PC-9 (cell line): Measurements from ENCODE around the gene MINDY4. TPM values are rescaled to one million over a fixed set of nuclear protein-coding genes. Genes with fewer than 3 reads are reported as not detected.

Experiments used
- BruUV-seq: library from RNA; stranded (reverse); fragments of 400-500 nt; replicated peaks from 2 replicates; lab custom pipeline; 2021; lab: Mats Ljungman, UMichigan
- CTCF ChIA-PET: fragments of 300-600 bp; sonication (Branson Sonifier 250); formaldehyde crosslinking; loops from one replicate; lab custom pipeline; 2022; ENCODE audit warnings: antibody characterized with exemption; lab: Charles Lee
- POLR2A ChIA-PET: fragments of 300-600 bp; sonication (Branson Sonifier 250); formaldehyde crosslinking; loops from one replicate; lab custom pipeline; 2022; ENCODE audit warnings: antibody characterized with exemption; ENCODE audit not compliant: unreplicated experiment; lab: Charles Lee
- DNase-seq, 2 experiments: peaks; one replicate each; pipeline versions ENCODE4 v3.0.0 to v3.0.0-alpha.2; 2015 to 2022; ENCODE audit warnings: mixed read lengths in 1 of 2
- H2AFZ ChIP-seq: fragments of 200-600 bp; sonication (generic); 2 replicates; pipeline ENCODE4 v1.8.1; 2017; ENCODE audit warnings: antibody characterized with exemption
- H3F3A ChIP-seq: fragments of 200-600 bp; sonication (generic); 2 replicates; pipeline ENCODE4 v1.8.1; 2017; ENCODE audit warnings: antibody characterized with exemption, mild to moderate bottlenecking, low read depth; ENCODE audit not compliant: insufficient read depth
- H3K27ac ChIP-seq: fragments of 200-600 bp; sonication (generic); 2 replicates; pipeline ENCODE4 v1.6.1; 2016; ENCODE audit warnings: mixed run types
- H3K27me3 ChIP-seq: fragments of 200-600 bp; sonication (generic); 2 replicates; pipeline ENCODE4 v1.6.1; 2016; ENCODE audit warnings: low read depth, mixed run types; ENCODE audit not compliant: insufficient read depth
- H3K36me3 ChIP-seq: fragments of 200-600 bp; sonication (generic); 2 replicates; pipeline ENCODE4 v1.6.1; 2016; ENCODE audit warnings: low read depth, mixed run types
- H3K4me1 ChIP-seq: fragments of 200-600 bp; sonication (generic); replicated peaks from 2 replicates; pipeline ENCODE4 v1.6.1; 2016; ENCODE audit warnings: mixed run types; ENCODE audit not compliant: insufficient read depth
- H3K4me2 ChIP-seq: fragments of 200-600 bp; sonication (generic); 2 replicates; pipeline ENCODE4 v1.6.1; 2017; ENCODE audit warnings: mixed run types
- H3K4me3 ChIP-seq: fragments of 200-600 bp; sonication (generic); 2 replicates; pipeline ENCODE4 v1.6.1; 2016; ENCODE audit warnings: mixed run types
- H3K79me2 ChIP-seq: fragments of 200-600 bp; sonication (generic); 2 replicates; pipeline ENCODE4 v1.6.1; 2017; ENCODE audit warnings: low read depth, mixed run types
- H3K9me2 ChIP-seq: fragments of 200-600 bp; sonication (generic); 2 replicates; pipeline ENCODE4 v1.8.1; 2017; ENCODE audit warnings: mild to moderate bottlenecking; ENCODE audit not compliant: insufficient read depth
- H3K9me3 ChIP-seq: fragments of 200-600 bp; sonication (generic); 2 replicates; pipeline ENCODE4 v1.8.1; 2016; ENCODE audit warnings: low read depth; ENCODE audit not compliant: insufficient read depth
- H4K20me1 ChIP-seq: fragments of 200-600 bp; sonication (generic); 2 replicates; pipeline ENCODE4 v1.8.1; 2017; ENCODE audit not compliant: insufficient read depth
- EZH2 ChIP-seq: fragments of 200-600 bp; sonication (generic); IDR thresholded peaks from 2 replicates; pipeline ENCODE4 v1.8.0; 2017; ENCODE audit warnings: antibody characterized with exemption, low read depth
- intact Hi-C: fragments of 100-400 bp; cut with micrococcal nuclease; formaldehyde crosslinking; loops from one replicate; pipeline ENCODE4 v1.10.0; 2022; ENCODE audit not compliant: unreplicated experiment
- total RNA-seq: library from RNA; stranded (reverse); gene quantifications from 2 replicates; pipeline ENCODE4 v1.2.3, GENCODE V29; 2021
- TF ChIP-seq, protein P1 (sequence below): fragments of 200-600 bp; sonication (generic); conservative IDR thresholded peaks from 2 replicates; pipeline ENCODE4 v1.6.1; 2017; ENCODE audit warnings: mixed run types, antibody characterized with exemption, mild to moderate bottlenecking, moderate library complexity

The MINDY4 gene
- total RNA-seq, 1 experiment from 2014 or later = 14.8 TPM

DNA sequence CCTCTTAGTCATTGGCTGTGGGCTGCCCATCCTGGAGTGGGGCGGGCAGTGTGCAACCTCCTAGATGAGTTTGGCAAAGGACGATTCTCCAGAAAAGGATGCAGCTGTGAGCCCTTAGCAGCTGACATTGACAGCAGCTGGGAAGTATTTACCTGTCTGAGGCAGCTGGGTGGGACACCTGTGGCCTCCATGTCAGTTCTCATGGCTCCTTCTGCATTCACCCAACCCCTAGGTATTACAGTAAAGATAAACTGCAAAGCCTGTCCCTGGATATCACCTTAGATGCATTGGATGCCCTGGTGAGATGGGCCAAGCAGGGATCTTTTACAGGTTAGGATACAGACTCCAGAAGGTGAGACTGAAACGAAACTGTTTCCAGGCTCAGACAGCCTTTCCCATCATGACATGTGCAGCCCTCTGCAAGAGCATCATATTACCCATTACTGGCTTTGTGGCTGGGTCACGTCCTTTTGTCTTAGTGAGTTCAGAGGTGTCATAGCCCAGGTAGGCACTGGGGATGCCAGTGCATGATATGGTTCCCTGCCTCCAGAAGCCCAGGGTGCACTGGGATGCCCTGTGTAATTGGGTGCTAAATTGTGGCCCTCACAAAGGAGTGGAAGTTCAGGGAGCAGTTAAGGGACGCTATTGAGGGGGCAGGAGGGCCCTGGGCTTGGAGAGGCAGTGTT is 28.9 kb downstream of the MINDY4 start:
- no peak for DNase-seq
- no peaks in the 10 kb centered on the region for H3K9me3 ChIP-seq
- POLR2A ChIA-PET = no interaction called here
- no peaks in the 10 kb centered on the region for H3K79me2 ChIP-seq
- peak overlapping the region; percentile 4; the same call in 1 of the 2 replicates for H3K27ac ChIP-seq
- TF ChIP-seq EZH2 = no peak
- TF ChIP-seq, protein P1, sequence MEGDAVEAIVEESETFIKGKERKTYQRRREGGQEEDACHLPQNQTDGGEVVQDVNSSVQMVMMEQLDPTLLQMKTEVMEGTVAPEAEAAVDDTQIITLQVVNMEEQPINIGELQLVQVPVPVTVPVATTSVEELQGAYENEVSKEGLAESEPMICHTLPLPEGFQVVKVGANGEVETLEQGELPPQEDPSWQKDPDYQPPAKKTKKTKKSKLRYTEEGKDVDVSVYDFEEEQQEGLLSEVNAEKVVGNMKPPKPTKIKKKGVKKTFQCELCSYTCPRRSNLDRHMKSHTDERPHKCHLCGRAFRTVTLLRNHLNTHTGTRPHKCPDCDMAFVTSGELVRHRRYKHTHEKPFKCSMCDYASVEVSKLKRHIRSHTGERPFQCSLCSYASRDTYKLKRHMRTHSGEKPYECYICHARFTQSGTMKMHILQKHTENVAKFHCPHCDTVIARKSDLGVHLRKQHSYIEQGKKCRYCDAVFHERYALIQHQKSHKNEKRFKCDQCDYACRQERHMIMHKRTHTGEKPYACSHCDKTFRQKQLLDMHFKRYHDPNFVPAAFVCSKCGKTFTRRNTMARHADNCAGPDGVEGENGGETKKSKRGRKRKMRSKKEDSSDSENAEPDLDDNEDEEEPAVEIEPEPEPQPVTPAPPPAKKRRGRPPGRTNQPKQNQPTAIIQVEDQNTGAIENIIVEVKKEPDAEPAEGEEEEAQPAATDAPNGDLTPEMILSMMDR = no peak
- H3F3A ChIP-seq = peaks cover 33% of the 10 kb centered on the region
- no peaks in the 10 kb centered on the region for H3K9me2 ChIP-seq
- peak overlapping the region; percentile 37; the same call in 1 of the 2 replicates for H3K4me2 ChIP-seq
- CTCF ChIA-PET = interaction anchor here (1.4 kb wide), 1 partner anchor 183 kb away, joined by 7 read pairs; no protein-coding TSS in a partner anchor
- H3K4me3 ChIP-seq = no peak overlapping the region
- no TSS peak for BruUV-seq
- H4K20me1 ChIP-seq = peaks cover 3% of the 10 kb centered on the region; the same call in 1 of the 2 replicates
- no peak overlapping the region for H2AFZ ChIP-seq
- no peaks in the 10 kb centered on the region for H3K27me3 ChIP-seq
- peaks cover 63% of the 10 kb centered on the region for H3K4me1 ChIP-seq
- intact Hi-C loops = loop anchor here (1.0 to 5.0 kb wide), 4 partner anchors 57 to 937 kb away; no protein-coding TSS in a partner anchor
- no peaks in the 10 kb centered on the region for H3K36me3 ChIP-seq

DNA sequence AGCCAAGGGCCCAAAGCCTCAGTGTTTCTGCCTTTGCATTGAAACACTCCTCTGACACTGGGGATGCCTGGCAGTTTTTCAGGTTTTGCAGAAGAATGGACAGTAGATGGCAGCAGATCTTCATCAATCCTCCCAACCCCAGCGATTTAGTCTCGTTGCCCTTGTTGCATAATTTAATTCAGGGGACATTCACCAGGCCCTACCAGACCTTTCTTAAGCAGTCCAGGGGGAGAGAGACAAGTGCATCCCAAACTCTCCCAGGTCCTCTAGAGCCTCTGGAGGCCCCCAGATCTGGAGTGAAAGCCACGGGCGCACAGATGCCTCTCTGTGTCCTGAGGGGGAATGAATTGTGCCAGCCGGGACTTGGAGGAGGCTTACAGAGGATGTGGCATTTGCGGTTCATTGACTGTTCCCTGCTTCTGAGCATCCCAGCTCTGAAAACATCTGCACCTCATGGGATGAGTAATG is 29.6 kb downstream of the MINDY4 start:
- Histone ChIP-seq H3K27me3 (no peaks in the 10 kb centered on the region), H2AFZ (no peak overlapping the region), H3K4me1 (peaks cover 56% of the 10 kb centered on the region), H3K36me3 (no peaks in the 10 kb centered on the region), H3K27ac (no peak overlapping the region), H3K9me3 (no peaks in the 10 kb centered on the region), H3K4me3 (no peak overlapping the region), H3K9me2 (no peaks in the 10 kb centered on the region), H3F3A (peaks cover 28% of the 10 kb centered on the region), H4K20me1 (peaks cover 3% of the 10 kb centered on the region; the same call in 1 of the 2 replicates), H3K79me2 (no peaks in the 10 kb centered on the region), H3K4me2 (no peak overlapping the region)
- ChIA-PET CTCF (no interaction called here), POLR2A (no interaction called here)
- TF ChIP-seq EZH2 = no peak
- TF ChIP-seq, protein P1 = peak; percentile 91
- peak; percentile 52 to 61 for DNase-seq
- intact Hi-C loops = loop anchor here (1.0 to 5.0 kb wide), 4 partner anchors 58 to 936 kb away; no protein-coding TSS in a partner anchor
- no TSS peak for BruUV-seq

DNA sequence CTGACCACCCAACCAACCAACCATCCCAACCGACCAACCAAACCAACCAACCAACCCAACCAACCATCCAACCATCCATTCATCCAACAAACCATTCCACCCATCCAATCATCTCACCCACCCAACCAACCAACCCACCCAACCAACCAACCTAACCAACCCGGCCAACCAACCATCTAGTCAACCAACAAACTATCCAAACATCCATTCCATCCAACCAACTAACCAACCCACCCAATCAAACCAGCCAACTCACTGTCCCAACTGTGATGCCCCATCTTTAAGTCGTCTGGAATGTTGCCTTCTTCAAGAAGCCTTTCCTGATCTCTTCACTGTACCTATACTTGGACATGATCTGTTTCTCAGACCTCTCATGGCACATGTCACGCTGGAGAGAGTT is 31.6 kb downstream of the MINDY4 start:
- DNase-seq = no peak
- POLR2A ChIA-PET = no interaction called here
- Histone ChIP-seq H3K4me1 (peaks cover 36% of the 10 kb centered on the region), H3K36me3 (no peaks in the 10 kb centered on the region), H3K27me3 (no peaks in the 10 kb centered on the region), H2AFZ (no peak overlapping the region), H3K9me2 (no peaks in the 10 kb centered on the region; the same call in 1 of the 2 replicates), H3K4me3 (no peak overlapping the region), H3K27ac (no peak overlapping the region), H3K4me2 (no peak overlapping the region), H3K79me2 (no peaks in the 10 kb centered on the region), H3F3A (peaks cover 17% of the 10 kb centered on the region; the same call in 1 of the 2 replicates), H4K20me1 (peaks cover 3% of the 10 kb centered on the region; the same call in 1 of the 2 replicates), H3K9me3 (no peaks in the 10 kb centered on the region)
- BruUV-seq = no TSS peak
- TF ChIP-seq, protein P1 = no peak
- TF ChIP-seq EZH2 = no peak
- CTCF ChIA-PET = no interaction called here
- intact Hi-C loops = loop anchor here (5.0 kb wide), 1 partner anchor 934 kb away; no protein-coding TSS in a partner anchor
